ENCODE results near the gene MLLT3.

- TF ChIP-seq POLR2AphosphoS5 (IDR thresholded peaks at IDR 0.05) (no peak), CTCF (IDR thresholded peaks at IDR 0.05) (no peak), EP300 (IDR thresholded peaks at IDR 0.05) (no peak), POLR2A (IDR thresholded peaks at IDR 0.05) (no peak)
These were observed 31.1 kb downstream of the MLLT3 start for GRCh38 chr9:20591223-20591622.
